ENCODE data around the gene NTRK3. TPM values are rescaled to one million over a fixed set of nuclear protein-coding genes. Genes with fewer than 3 reads are reported as not detected.

Gene NTRK3
- total and polyA plus RNA-seq, 2 donors (not counting 3 experiments of a cell fraction or from before 2014, with no cell fraction given), result not detected

DNA sequence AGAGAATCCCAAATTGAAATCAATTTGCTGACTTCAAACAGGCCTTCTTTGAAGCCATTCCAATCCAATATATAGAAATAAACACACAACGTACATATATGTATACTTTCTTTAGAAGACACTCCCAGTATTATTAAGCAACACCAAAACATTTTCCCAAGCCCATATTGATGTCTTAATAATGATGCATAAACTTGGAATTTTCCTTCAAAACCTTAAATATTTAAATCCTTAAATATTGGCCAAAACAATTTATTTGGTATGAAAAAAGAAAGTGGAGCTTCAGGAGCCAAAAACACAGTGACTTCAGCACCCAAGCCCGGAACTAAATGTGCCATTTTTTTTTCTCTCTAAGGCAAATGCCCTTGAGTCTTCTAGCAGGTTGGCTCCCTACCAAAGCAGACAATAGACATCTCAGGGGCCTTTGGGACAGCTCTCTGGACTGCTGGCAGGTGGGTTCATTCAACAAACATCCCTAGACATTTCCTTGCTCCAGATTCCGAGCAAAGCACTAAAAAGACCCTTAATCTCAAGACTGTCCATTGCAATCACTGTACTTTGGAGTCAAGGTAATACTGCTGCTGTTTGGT lies 384.7 kb downstream of the NTRK3 start:
- Histone ChIP-seq H3K4me3 (replicated peaks in 1 of 3; ENCODE audit: insufficient read depth in 1 of 3, low read depth in 1 of 3, low read length in 3 of 3) (no peak overlapping the region), H3K9ac (replicated peaks; ENCODE audit: extremely low read depth, insufficient read depth, low read length) (no peak overlapping the region), H3K9me1 (replicated peaks; ENCODE audit: control insufficient read depth, extremely low read depth, insufficient read depth, low read length) (no peaks in the 10 kb centered on the region), H4K20me1 (replicated peaks; ENCODE audit: control insufficient read depth, extremely low read depth, insufficient read depth, low read length) (no peaks in the 10 kb centered on the region), H3K36me3 (ENCODE audit: control insufficient read depth in 2 of 2, extremely low read depth in 1 of 2, insufficient read depth in 2 of 2, low read length in 2 of 2) (no peaks in the 10 kb centered on the region), H2AFZ (ENCODE audit: low read depth, low read length) (no peak overlapping the region), H3K27ac (ENCODE audit: insufficient read depth, low read depth, low read length) (no peak overlapping the region), H3K27me3 (ENCODE audit: control insufficient read depth in 2 of 2, insufficient read depth in 2 of 2, low read length in 2 of 2) (no peaks in the 10 kb centered on the region), H3K79me2 (ENCODE audit: control insufficient read depth, insufficient read depth, low read length) (no peaks in the 10 kb centered on the region), H3K4me1 (ENCODE audit: control insufficient read depth, extremely low read depth, insufficient read depth, low read length) (no peaks in the 10 kb centered on the region), H3K4me2 (ENCODE audit: insufficient read depth, low read length) (no peak overlapping the region), H3K9me3 (replicated peaks; ENCODE audit: control insufficient read depth, insufficient read depth, low read length) (peaks cover 3% of the 10 kb centered on the region)
- dilution Hi-C loops (cut with MboI; ENCODE audit: extremely low pct_ligation_motif_present, low sequenced_read_pairs) (no loop called here), intact Hi-C loops (cut with micrococcal nuclease) (no loop called here)
- CTCF ChIA-PET, result no interaction called here
- POLR2A ChIA-PET, result no interaction called here
- no peak for TF ChIP-seq POLR2A (IDR thresholded peaks at IDR 0.05; ENCODE audit: low read depth, low read length)
- TF ChIP-seq EZH2 (IDR thresholded peaks at IDR 0.05; ENCODE audit: borderline replicate concordance, low read depth, low read length, severe bottlenecking), result no peak
- TF ChIP-seq, protein P1, sequence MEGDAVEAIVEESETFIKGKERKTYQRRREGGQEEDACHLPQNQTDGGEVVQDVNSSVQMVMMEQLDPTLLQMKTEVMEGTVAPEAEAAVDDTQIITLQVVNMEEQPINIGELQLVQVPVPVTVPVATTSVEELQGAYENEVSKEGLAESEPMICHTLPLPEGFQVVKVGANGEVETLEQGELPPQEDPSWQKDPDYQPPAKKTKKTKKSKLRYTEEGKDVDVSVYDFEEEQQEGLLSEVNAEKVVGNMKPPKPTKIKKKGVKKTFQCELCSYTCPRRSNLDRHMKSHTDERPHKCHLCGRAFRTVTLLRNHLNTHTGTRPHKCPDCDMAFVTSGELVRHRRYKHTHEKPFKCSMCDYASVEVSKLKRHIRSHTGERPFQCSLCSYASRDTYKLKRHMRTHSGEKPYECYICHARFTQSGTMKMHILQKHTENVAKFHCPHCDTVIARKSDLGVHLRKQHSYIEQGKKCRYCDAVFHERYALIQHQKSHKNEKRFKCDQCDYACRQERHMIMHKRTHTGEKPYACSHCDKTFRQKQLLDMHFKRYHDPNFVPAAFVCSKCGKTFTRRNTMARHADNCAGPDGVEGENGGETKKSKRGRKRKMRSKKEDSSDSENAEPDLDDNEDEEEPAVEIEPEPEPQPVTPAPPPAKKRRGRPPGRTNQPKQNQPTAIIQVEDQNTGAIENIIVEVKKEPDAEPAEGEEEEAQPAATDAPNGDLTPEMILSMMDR (IDR thresholded peaks at IDR 0.05; ENCODE audit: extremely low read depth in 1 of 2, insufficient read depth in 1 of 2, low read depth in 1 of 2, low read length in 2 of 2), result no peak
- no peak for TF ChIP-seq POLR2AphosphoS5 (IDR thresholded peaks at IDR 0.05; ENCODE audit: insufficient read depth, low read depth, low read length)
- no peak for TF ChIP-seq MYC (IDR thresholded peaks at IDR 0.05; ENCODE audit: low read depth, low read length)
- TF ChIP-seq JUN (IDR thresholded peaks at IDR 0.05; ENCODE audit: borderline replicate concordance, insufficient read depth, insufficient read length, low read depth), result no peak
- no peak for TF ChIP-seq MAX (IDR thresholded peaks at IDR 0.05; ENCODE audit: insufficient read depth, insufficient read length)
- TF ChIP-seq FOS (IDR thresholded peaks at IDR 0.05; ENCODE audit: borderline replicate concordance, insufficient read depth, low read length), result no peak
- no TSS peak for BruUV-seq (replicated peaks)
- DNase-seq (ENCODE audit: low read depth, low spot score) (no peak), FAIRE-seq (no peak)

Measured in endothelial cell of umbilical vein (primary cell).